AG10803 (cell line): ENCODE data around the gene DCTN5.
"Not testable (repeated sequence)": the region's sequence is repeated elsewhere in the genome, so short reads cannot be mapped to it uniquely, and the experiment has no call there.

Source experiments
- DNase-seq: peaks from one replicate; pipeline ENCODE4 v3.0.0; 2010; ENCODE audit warnings: low read depth
- H3K4me3 ChIP-seq: 2 replicates; pipeline ENCODE4 v1.5.1; 2011; ENCODE audit warnings: mild to moderate bottlenecking, low read length, control low read depth
- CTCF ChIP-seq: conservative IDR thresholded peaks from 2 replicates; pipeline ENCODE4 v1.5.1; 2011; ENCODE audit warnings: mild to moderate bottlenecking, low read length, control low read depth, inconsistent platforms

DCTN5 gene

DNA sequence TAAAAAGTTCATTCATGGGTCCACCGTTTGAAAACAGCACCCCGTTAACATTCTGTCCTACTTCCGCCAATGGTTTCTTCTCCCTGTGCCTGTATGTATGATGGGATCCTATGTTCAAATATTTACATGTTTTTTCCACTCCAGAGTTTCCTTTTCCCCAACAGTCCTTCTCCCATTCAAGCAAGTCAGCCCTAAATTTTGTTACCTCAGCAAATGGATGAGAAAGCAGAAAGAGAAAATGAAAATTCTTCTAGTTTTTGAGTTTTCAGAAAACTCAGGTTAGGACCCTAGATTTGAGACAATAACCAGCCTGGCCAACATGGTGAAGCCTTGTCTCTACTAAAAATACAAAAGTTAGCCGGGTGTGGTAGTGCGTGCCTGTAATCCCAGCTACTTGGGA, 75.2 kb downstream of the DCTN5 start:
- H3K4me3 ChIP-seq: no peak overlapping the region
- TF ChIP-seq CTCF: no peak
- DNase-seq: no peak

GRCh38 chr16:23722613-23723240, 81.5 kb downstream of the DCTN5 start:
- not testable (repeated sequence) for DNase-seq, H3K4me3 ChIP-seq

DNA sequence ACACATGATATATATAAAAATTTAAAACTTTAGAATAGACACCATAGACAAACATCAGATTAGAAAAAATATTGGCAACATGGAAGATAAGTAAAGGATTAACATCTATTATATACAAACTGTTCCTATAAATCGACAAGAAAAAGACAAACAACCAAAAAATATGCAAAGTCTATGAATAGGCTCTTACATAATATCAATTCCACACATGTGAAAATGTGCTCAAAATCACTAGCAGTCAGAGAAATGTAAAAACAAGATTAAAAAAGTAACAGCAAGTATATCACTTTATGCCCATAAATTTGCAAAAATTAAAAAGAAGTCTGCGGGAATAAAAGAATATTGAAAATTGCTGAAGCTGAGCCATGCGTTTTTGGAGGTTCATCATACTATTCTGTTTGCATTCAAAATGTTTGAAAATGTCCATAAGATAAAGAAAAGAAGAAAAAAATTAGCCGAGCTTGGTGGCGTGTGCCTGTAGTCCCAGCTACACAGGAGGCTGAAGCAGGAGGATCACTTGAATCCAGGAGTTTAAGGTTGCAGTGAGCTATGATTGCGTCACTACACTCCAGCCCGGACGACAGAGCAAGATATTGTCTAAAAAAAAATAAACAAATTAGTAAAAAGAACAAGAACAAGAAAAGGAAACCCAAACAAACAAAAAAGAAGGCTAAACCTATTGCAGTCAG, 83.0 kb downstream of the DCTN5 start:
- no peak for DNase-seq
- no peak for TF ChIP-seq CTCF
- no peak overlapping the region for H3K4me3 ChIP-seq

- no peak for TF ChIP-seq CTCF
- H3K4me3 ChIP-seq: no peak overlapping the region
- DNase-seq: no peak
Measured at GRCh38 chr16:23724785-23725131, 83.5 kb downstream of the DCTN5 start.

- DNase-seq: no peak
- no peak for TF ChIP-seq CTCF
Measured at GRCh38 chr16:23726710-23727109, 85.4 kb downstream of the DCTN5 start.

More at GRCh38 chr16:23726710-23727109, 85.4 kb downstream of the DCTN5 start:
- no peak overlapping the region for H3K4me3 ChIP-seq
